ENCODE results near the gene RAVER2. TPM values are rescaled to one million over a fixed set of nuclear protein-coding genes. Genes with fewer than 3 reads are reported as not detected.

RAVER2 gene
- total RNA-seq, 1 experiment from 2014 or later = 11.4 TPM

DNA sequence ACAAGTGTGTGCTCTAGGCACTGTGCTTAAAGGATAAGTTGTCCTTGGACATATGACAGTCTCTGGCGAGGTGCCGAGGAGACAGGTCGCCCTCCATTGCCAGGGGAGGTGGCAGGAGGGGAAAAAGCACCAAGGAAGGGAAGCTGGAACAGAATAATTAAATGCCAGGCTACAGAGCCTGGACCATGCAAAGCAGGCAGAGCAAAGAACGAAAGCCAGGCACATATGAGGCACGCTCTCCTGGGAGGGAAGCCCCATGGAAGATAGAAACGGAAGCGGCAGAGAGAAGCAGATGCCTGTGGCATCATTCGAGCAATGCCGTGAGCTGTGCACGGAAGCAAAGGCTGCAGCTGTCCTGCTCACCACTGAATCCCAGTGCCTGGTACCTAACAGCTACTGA is 130.2 kb downstream of the RAVER2 start:
- DNase-seq = no peak

GRCh38 chr1:64875606-64876005 is 130.7 kb downstream of the RAVER2 start:
- no peaks in the 10 kb centered on the region for H3F3A ChIP-seq (ENCODE audit: low read length, unreplicated experiment)
- no peak overlapping the region for H3K4me2 ChIP-seq (ENCODE audit: low read length)
- CTCF ChIA-PET = no interaction called here
- H3K9ac ChIP-seq (ENCODE audit: low read length) = no peak overlapping the region
- 0 out of 2 replicates have a peak, but pooled peaks cover 7% of the 10 kb centered on the region for H3K4me1 ChIP-seq (ENCODE audit: insufficient read depth, low read length)
- H4K20me1 ChIP-seq (ENCODE audit: low read length) = no peaks in the 10 kb centered on the region
- BruUV-seq (replicated peaks) = no TSS peak
- H3K27ac ChIP-seq (ENCODE audit: low read length) = no peak overlapping the region
- no peak overlapping the region for H2AFZ ChIP-seq (ENCODE audit: low read length)
- no peak for TF ChIP-seq EZH2phosphoT487 (IDR thresholded peaks at IDR 0.05; ENCODE audit: borderline replicate concordance, low read length)
- TF ChIP-seq, protein P1, sequence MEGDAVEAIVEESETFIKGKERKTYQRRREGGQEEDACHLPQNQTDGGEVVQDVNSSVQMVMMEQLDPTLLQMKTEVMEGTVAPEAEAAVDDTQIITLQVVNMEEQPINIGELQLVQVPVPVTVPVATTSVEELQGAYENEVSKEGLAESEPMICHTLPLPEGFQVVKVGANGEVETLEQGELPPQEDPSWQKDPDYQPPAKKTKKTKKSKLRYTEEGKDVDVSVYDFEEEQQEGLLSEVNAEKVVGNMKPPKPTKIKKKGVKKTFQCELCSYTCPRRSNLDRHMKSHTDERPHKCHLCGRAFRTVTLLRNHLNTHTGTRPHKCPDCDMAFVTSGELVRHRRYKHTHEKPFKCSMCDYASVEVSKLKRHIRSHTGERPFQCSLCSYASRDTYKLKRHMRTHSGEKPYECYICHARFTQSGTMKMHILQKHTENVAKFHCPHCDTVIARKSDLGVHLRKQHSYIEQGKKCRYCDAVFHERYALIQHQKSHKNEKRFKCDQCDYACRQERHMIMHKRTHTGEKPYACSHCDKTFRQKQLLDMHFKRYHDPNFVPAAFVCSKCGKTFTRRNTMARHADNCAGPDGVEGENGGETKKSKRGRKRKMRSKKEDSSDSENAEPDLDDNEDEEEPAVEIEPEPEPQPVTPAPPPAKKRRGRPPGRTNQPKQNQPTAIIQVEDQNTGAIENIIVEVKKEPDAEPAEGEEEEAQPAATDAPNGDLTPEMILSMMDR (conservative IDR thresholded peaks at IDR 0.05; ENCODE audit: low read depth, low read length) = no peak
- no peak for TF ChIP-seq EZH2 (IDR thresholded peaks at IDR 0.05; ENCODE audit: low read length, unreplicated experiment)
- POLR2A ChIA-PET (ENCODE audit: unreplicated experiment) = interaction anchor here (0.6 kb wide), 1 partner anchor 12 kb away, joined by 3 read pairs; no protein-coding TSS in a partner anchor
- intact Hi-C loops (cut with micrococcal nuclease) = no loop called here
- H3K9me3 ChIP-seq (ENCODE audit: low read length) = no peaks in the 10 kb centered on the region
- DNase-seq (no peak), ATAC-seq (no peak)
- no peak overlapping the region for H3K4me3 ChIP-seq (ENCODE audit: low read length)
- peaks cover 4% of the 10 kb centered on the region; the same call in 1 of the 2 replicates for H3K36me3 ChIP-seq (ENCODE audit: low read depth, low read length)
- no peaks in the 10 kb centered on the region for H3K9me2 ChIP-seq (replicated peaks; ENCODE audit: low read length)
- H3K79me2 ChIP-seq (ENCODE audit: low read length) = no peaks in the 10 kb centered on the region
- no peaks in the 10 kb centered on the region for H3K27me3 ChIP-seq (ENCODE audit: low read length)

More for the DNA sequence above, 130.2 kb downstream of the RAVER2 start:
- H4K20me1 ChIP-seq (ENCODE audit: low read length) = no peaks in the 10 kb centered on the region
- H3K9me3 ChIP-seq (ENCODE audit: low read length) = no peaks in the 10 kb centered on the region
- 0 out of 2 replicates have a peak, but pooled peaks cover 7% of the 10 kb centered on the region for H3K4me1 ChIP-seq (ENCODE audit: insufficient read depth, low read length)
- H3F3A ChIP-seq (ENCODE audit: low read length, unreplicated experiment) = no peaks in the 10 kb centered on the region
- no peaks in the 10 kb centered on the region for H3K79me2 ChIP-seq (ENCODE audit: low read length)
- POLR2A ChIA-PET (ENCODE audit: unreplicated experiment) = interaction anchor here (0.6 kb wide), 1 partner anchor 12 kb away, joined by 3 read pairs; no protein-coding TSS in a partner anchor
- no TSS peak for BruUV-seq (replicated peaks)
- ATAC-seq = no peak
- peaks cover 4% of the 10 kb centered on the region; the same call in 1 of the 2 replicates for H3K36me3 ChIP-seq (ENCODE audit: low read depth, low read length)
- CTCF ChIA-PET = no interaction called here
- no peaks in the 10 kb centered on the region for H3K9me2 ChIP-seq (replicated peaks; ENCODE audit: low read length)
- H2AFZ ChIP-seq (ENCODE audit: low read length) = no peak overlapping the region
- no peak overlapping the region for H3K4me2 ChIP-seq (ENCODE audit: low read length)
- H3K27ac ChIP-seq (ENCODE audit: low read length) = no peak overlapping the region
- no peak overlapping the region for H3K9ac ChIP-seq (ENCODE audit: low read length)
- H3K4me3 ChIP-seq (ENCODE audit: low read length) = no peak overlapping the region
- H3K27me3 ChIP-seq (ENCODE audit: low read length) = no peaks in the 10 kb centered on the region
- intact Hi-C loops (cut with micrococcal nuclease) = no loop called here
- TF ChIP-seq EZH2 (IDR thresholded peaks at IDR 0.05; ENCODE audit: low read length, unreplicated experiment) = no peak
- TF ChIP-seq, protein P1 (conservative IDR thresholded peaks at IDR 0.05; ENCODE audit: low read depth, low read length) = no peak
- no peak for TF ChIP-seq EZH2phosphoT487 (IDR thresholded peaks at IDR 0.05; ENCODE audit: borderline replicate concordance, low read length)

GRCh38 chr1:64877151-64877550 is 132.3 kb downstream of the RAVER2 start:
- Histone ChIP-seq H3K9me2 (replicated peaks; ENCODE audit: low read length) (no peaks in the 10 kb centered on the region), H4K20me1 (ENCODE audit: low read length) (no peaks in the 10 kb centered on the region), H3F3A (ENCODE audit: low read length, unreplicated experiment) (no peaks in the 10 kb centered on the region), H3K9ac (ENCODE audit: low read length) (no peak overlapping the region), H2AFZ (ENCODE audit: low read length) (no peak overlapping the region), H3K4me1 (ENCODE audit: insufficient read depth, low read length) (peaks cover 16% of the 10 kb centered on the region), H3K27ac (ENCODE audit: low read length) (no peak overlapping the region), H3K79me2 (ENCODE audit: low read length) (no peaks in the 10 kb centered on the region), H3K4me3 (ENCODE audit: low read length) (no peak overlapping the region), H3K4me2 (ENCODE audit: low read length) (no peak overlapping the region), H3K9me3 (ENCODE audit: low read length) (no peaks in the 10 kb centered on the region), H3K36me3 (ENCODE audit: low read depth, low read length) (peaks cover 4% of the 10 kb centered on the region; the same call in 1 of the 2 replicates), H3K27me3 (ENCODE audit: low read length) (no peaks in the 10 kb centered on the region)
- no peak for DNase-seq
- ATAC-seq = no peak
- intact Hi-C loops (cut with micrococcal nuclease) = no loop called here
- no TSS peak for BruUV-seq (replicated peaks)
- TF ChIP-seq, protein P1 (conservative IDR thresholded peaks at IDR 0.05; ENCODE audit: low read depth, low read length) = no peak
- ChIA-PET POLR2A (ENCODE audit: unreplicated experiment) (no interaction called here), CTCF (no interaction called here)
